C4-2B (cell line): ENCODE results near the gene KRTAP3-2.

Experiments used
- CTCF ChIP-seq: fragments of 450-650 bp; conservative IDR thresholded peaks from 2 replicates; pipeline ENCODE4 v1.5.1; 2017; ENCODE audit warnings: mild to moderate bottlenecking
- ZFX ChIP-seq: fragments of 450-650 bp; IDR thresholded peaks from 2 replicates; pipeline ENCODE4 v1.6.1; 2017

- no peak for TF ChIP-seq CTCF
- no peak for TF ChIP-seq ZFX
These were observed 18.6 kb downstream of the KRTAP3-2 start for GRCh38 chr17:40981115-40981514.
